Ishikawa (cell line): ENCODE measurements around the gene ARHGEF19.

Source experiments
- CEBPB ChIP-seq: IDR thresholded peaks from 2 replicates; pipeline ENCODE4 v1.6.1; 2012
- CREB1 ChIP-seq: IDR thresholded peaks from 2 replicates; pipeline ENCODE4 v1.6.1; 2012; ENCODE audit warnings: low read depth
- EGR1 ChIP-seq: IDR thresholded peaks from 2 replicates; pipeline ENCODE4 v1.6.1; 2012
- EP300 ChIP-seq: IDR thresholded peaks from 2 replicates; pipeline ENCODE4 v1.6.1; 2012; ENCODE audit warnings: borderline replicate concordance
- FOXM1 ChIP-seq: IDR thresholded peaks from 2 replicates; pipeline ENCODE4 v1.6.1; 2012; ENCODE audit warnings: low read depth, borderline replicate concordance
- NFIC ChIP-seq: IDR thresholded peaks from 2 replicates; pipeline ENCODE4 v1.6.1; 2012
- RAD21 ChIP-seq: IDR thresholded peaks from 2 replicates; pipeline ENCODE4 v1.6.1; 2012; ENCODE audit warnings: low read depth
- REST ChIP-seq: IDR thresholded peaks from 2 replicates; pipeline ENCODE4 v1.6.1; 2012; ENCODE audit warnings: low read depth, mild to moderate bottlenecking
- TAF1 ChIP-seq: IDR thresholded peaks from 2 replicates; pipeline ENCODE4 v1.6.1; 2012; ENCODE audit warnings: low read depth, mild to moderate bottlenecking
- TCF12 ChIP-seq: IDR thresholded peaks from 2 replicates; pipeline ENCODE4 v1.6.1; 2012; ENCODE audit warnings: low read depth
- TEAD4 ChIP-seq: IDR thresholded peaks from 2 replicates; pipeline ENCODE4 v1.6.1; 2012
- USF1 ChIP-seq: IDR thresholded peaks from 2 replicates; pipeline ENCODE4 v1.6.1; 2012
- YY1 ChIP-seq: IDR thresholded peaks from 2 replicates; pipeline ENCODE4 v1.6.1; 2012; ENCODE audit warnings: low read depth
- ZBTB7A ChIP-seq: IDR thresholded peaks from 2 replicates; pipeline ENCODE4 v1.6.1; 2012; ENCODE audit warnings: low read depth
- TF ChIP-seq, protein P1 (sequence below): IDR thresholded peaks from 2 replicates; pipeline ENCODE4 v1.6.1; 2012

ARHGEF19 gene

DNA sequence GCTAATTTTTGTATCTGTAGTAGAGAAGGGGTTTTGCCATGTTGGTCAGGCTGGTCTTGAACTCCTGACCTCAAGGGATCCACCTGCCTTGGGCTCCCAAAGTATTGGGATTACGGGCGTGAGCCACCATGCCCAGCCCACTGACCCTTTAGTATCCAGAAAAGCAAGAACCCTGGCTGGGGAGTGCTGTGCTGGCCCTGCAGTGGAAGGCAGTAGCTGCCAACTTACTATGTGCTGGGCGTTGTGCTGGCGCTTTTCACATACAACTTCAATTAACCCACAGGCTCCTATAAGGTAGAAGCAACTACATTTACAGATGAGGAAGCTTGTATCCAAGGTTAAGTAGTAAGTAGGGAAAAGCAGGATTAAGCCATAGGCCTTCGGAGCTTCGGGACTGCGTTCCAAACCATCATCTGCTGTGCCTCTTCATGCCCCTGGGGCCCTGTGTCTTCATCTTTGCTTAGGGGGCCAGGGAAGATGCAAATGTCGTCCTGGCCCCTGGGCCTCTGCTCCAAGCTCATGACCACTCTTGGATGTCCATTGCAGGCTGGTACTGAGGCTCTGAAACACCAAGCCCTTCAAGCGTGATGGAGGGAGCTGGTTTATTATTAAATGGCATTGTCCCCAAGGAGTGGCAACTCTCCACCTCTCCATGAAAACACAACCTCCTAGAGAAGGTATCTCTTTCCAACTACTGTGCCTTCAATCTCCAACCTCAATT, 33.2 kb upstream of the ARHGEF19 start:
- TF ChIP-seq EP300: no peak
- TF ChIP-seq REST: no peak
- no peak for TF ChIP-seq TAF1
- TF ChIP-seq, protein P1, sequence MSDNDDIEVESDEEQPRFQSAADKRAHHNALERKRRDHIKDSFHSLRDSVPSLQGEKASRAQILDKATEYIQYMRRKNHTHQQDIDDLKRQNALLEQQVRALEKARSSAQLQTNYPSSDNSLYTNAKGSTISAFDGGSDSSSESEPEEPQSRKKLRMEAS: no peak
- no peak for TF ChIP-seq CREB1

GRCh38 chr1:16244650-16245285, 32.3 kb upstream of the ARHGEF19 start:
- TF ChIP-seq CEBPB (no peak), EGR1 (no peak), USF1 (no peak), NFIC (no peak), YY1 (no peak), ZBTB7A (no peak), EP300 (no peak), TCF12 (no peak), TAF1 (no peak), CREB1 (no peak), TEAD4 (no peak), FOXM1 (no peak), REST (no peak), RAD21 (no peak)
- TF ChIP-seq, protein P1: no peak

- TF ChIP-seq NFIC (no peak), RAD21 (peak; percentile 91), ZBTB7A (no peak)
These were observed 31.6 kb upstream of the ARHGEF19 start for GRCh38 chr1:16243936-16244649.

- TF ChIP-seq EP300 (no peak), TEAD4 (no peak), TAF1 (no peak), ZBTB7A (no peak), CREB1 (no peak), NFIC (no peak), EGR1 (no peak), RAD21 (no peak), TCF12 (no peak), REST (no peak), USF1 (no peak), YY1 (no peak), FOXM1 (no peak)
- TF ChIP-seq, protein P1: no peak
These were observed 30.8 kb upstream of the ARHGEF19 start for GRCh38 chr1:16243215-16243610.
